Spleen (tissue), 7 donors: ENCODE results near the gene METTL4.

ENCODE experiments used
- CTCF ChIP-seq, 11 experiments: fragments of 200-600 bp in 7 of 11; fragments of 450-650 bp in 4 of 11; sonication (generic) in 4 of 11; IDR thresholded peaks in 8 of 11; conservative IDR thresholded peaks in 3 of 11; 1 replicate in 7 of 11; 2 replicates in 4 of 11; pipeline versions ENCODE4 v1.4.0 to v1.8.0; 2016 to 2021; ENCODE audit warnings: antibody characterized with exemption in 11 of 11, inconsistent platforms in 4 of 11, mild to moderate bottlenecking in 1 of 11
- POLR2A ChIP-seq, 3 donors: fragments of 450-650 bp; IDR thresholded peaks; one replicate each; pipeline ENCODE4 v1.5.1; 2017; ENCODE audit warnings: antibody characterized with exemption in 3 of 3, mild to moderate bottlenecking in 1 of 3
- donor health status: DM: no; HTN: no; CAD: no; lungs with moderate emphysema.
- donor health status: DM: no; HTN: no; CAD: no.
- donor health status: DM: no; HTN: no; CAD: no.

- no peak for TF ChIP-seq CTCF (IDR thresholded peaks at IDR 0.05 in 8 of 11, conservative IDR thresholded peaks at IDR 0.05 in 3 of 11)
- TF ChIP-seq POLR2A (IDR thresholded peaks at IDR 0.05) = no peak
Measured at GRCh38 chr18:2588666-2589344, 17.5 kb upstream of the METTL4 start.
